ENCODE data around the gene TNKS2. TPM values are rescaled to one million over a fixed set of nuclear protein-coding genes. Genes with fewer than 3 reads are reported as not detected.

Gene TNKS2
- total and polyA plus RNA-seq, 2 of the 13 experiments (the other 11 are each of a cell fraction or from before 2014, with no cell fraction given): 15.2 to 19.4 TPM

GRCh38 chr10:91908337-91909116, 110.3 kb downstream of the TNKS2 start (continued):
- TF ChIP-seq HBP1 (CRISPR knock-in tag; IDR thresholded peaks at IDR 0.05; ENCODE audit: low read depth): no peak
- TF ChIP-seq SIN3B (IDR thresholded peaks at IDR 0.05; ENCODE audit: low read length): no peak
- TF ChIP-seq EP300 (IDR thresholded peaks at IDR 0.05; ENCODE audit: low read depth in 2 of 2, low read length in 2 of 2): no peak
- TF ChIP-seq EP300 (CRISPR knock-in tag; IDR thresholded peaks at IDR 0.05; ENCODE audit: borderline replicate concordance): 0 out of 2 replicates have a peak, but pooled peaks have one; percentile 37
- TF ChIP-seq ZC3H4 (CRISPR knock-in tag; IDR thresholded peaks at IDR 0.05; ENCODE audit: borderline replicate concordance): no peak
- no peak for TF ChIP-seq PLSCR1 (CRISPR knock-in tag; IDR thresholded peaks at IDR 0.05; ENCODE audit: borderline replicate concordance)
- TF ChIP-seq NR2F6 (IDR thresholded peaks at IDR 0.05): no peak
- TF ChIP-seq NR2F6 (CRISPR knock-in tag; IDR thresholded peaks at IDR 0.05): peak; percentile 41; the same call in 1 of the 2 replicates
- TF ChIP-seq ZNF496 (CRISPR knock-in tag; IDR thresholded peaks at IDR 0.05; ENCODE audit: insufficient replicate concordance): no peak
- no peak for TF ChIP-seq FOXA1 (IDR thresholded peaks at IDR 0.05)
- no peak for TF ChIP-seq FOXA1 (CRISPR knock-in tag; IDR thresholded peaks at IDR 0.05)
- TF ChIP-seq ZNF256 (CRISPR knock-in tag; conservative IDR thresholded peaks at IDR 0.05): peak; percentile 81
- TF ChIP-seq CHD2 (IDR thresholded peaks at IDR 0.05; ENCODE audit: low read depth, low read length): 0 out of 2 replicates have a peak, but pooled peaks have one; percentile 20
- no peak for TF ChIP-seq ARNT (IDR thresholded peaks at IDR 0.05)
- no peak for TF ChIP-seq MAFG (CRISPR knock-in tag; IDR thresholded peaks at IDR 0.05)
- TF ChIP-seq NR2F1 (CRISPR knock-in tag; IDR thresholded peaks at IDR 0.05): no peak
- no peak for TF ChIP-seq NFIC (IDR thresholded peaks at IDR 0.05; ENCODE audit: low read length)
- TF ChIP-seq PCBP2 (optimal IDR thresholded peaks at IDR 0.05; ENCODE audit: low read depth, low read length, poor library complexity, severe bottlenecking): no peak
- TF ChIP-seq ZNF615 (CRISPR knock-in tag; IDR thresholded peaks at IDR 0.05; ENCODE audit: borderline replicate concordance): no peak
- peak; percentile 47; the same call in 1 of the 2 replicates for TF ChIP-seq TIGD3 (CRISPR knock-in tag; IDR thresholded peaks at IDR 0.05; ENCODE audit: borderline replicate concordance)
- no peak for TF ChIP-seq ZNF572 (CRISPR knock-in tag; IDR thresholded peaks at IDR 0.05)
- peak; percentile 92; the same call in 1 of the 2 replicates for TF ChIP-seq ZNF724P (CRISPR knock-in tag; IDR thresholded peaks at IDR 0.05; ENCODE audit: borderline replicate concordance)
- peak; percentile 81 for TF ChIP-seq GABPB1 (CRISPR knock-in tag; IDR thresholded peaks at IDR 0.05)
- TF ChIP-seq ZNF512 (CRISPR knock-in tag; IDR thresholded peaks at IDR 0.05): no peak
- no peak for TF ChIP-seq ZBTB37 (CRISPR knock-in tag; IDR thresholded peaks at IDR 0.05)
